GM21423 (cell line): ENCODE data around the gene SHD.

Source experiments
- ATAC-seq: cut with Tn5 transposase; IDR thresholded peaks from one replicate; pipeline ENCODE4 v1.9.1; 2021; ENCODE audit warnings: mild to moderate bottlenecking, moderate library complexity; ENCODE audit not compliant: unreplicated experiment

SHD gene

GRCh38 chr19:4295972-4296771, 17.1 kb downstream of the SHD start:
- ATAC-seq = no peak

- ATAC-seq = no peak
These were observed 19.1 kb downstream of the SHD start for GRCh38 chr19:4297901-4298809.

- no peak for ATAC-seq
These were observed 19.9 kb downstream of the SHD start for GRCh38 chr19:4298810-4299550.

- ATAC-seq = no peak
These were observed 21.5 kb downstream of the SHD start for GRCh38 chr19:4300589-4300988.

- ATAC-seq = no peak
These were observed 22.6 kb downstream of the SHD start for GRCh38 chr19:4301590-4302242.

GRCh38 chr19:4302243-4302640, 23.2 kb downstream of the SHD start, which contains the start of gene TMIGD2:
TSS of gene TMIGD2 (minus strand) at chr19:4302389. CDS start at chr19:4302385, 4 bp downstream.
- ATAC-seq = no peak

- no peak for ATAC-seq
These were observed 24.9 kb downstream of the SHD start for GRCh38 chr19:4303819-4304537.

- ATAC-seq = no peak
These were observed 25.6 kb downstream of the SHD start, which contains the start of gene FSD1 for GRCh38 chr19:4304538-4305256. TSS of gene FSD1 (plus strand) at chr19:4304598. CDS start at chr19:4304747, 149 bp downstream.

- ATAC-seq = no peak
These were observed 26.2 kb downstream of the SHD start for GRCh38 chr19:4305257-4305612.

GRCh38 chr19:4305659-4306058, 26.6 kb downstream of the SHD start:
- ATAC-seq = no peak

- ATAC-seq = no peak
These were observed 31.4 kb downstream of the SHD start for GRCh38 chr19:4310247-4311121.

- ATAC-seq = no peak
These were observed 34.9 kb downstream of the SHD start for GRCh38 chr19:4313847-4314490.

GRCh38 chr19:4316956-4317355, 37.9 kb downstream of the SHD start:
- no peak for ATAC-seq

- ATAC-seq = no peak
These were observed 39.4 kb downstream of the SHD start for GRCh38 chr19:4318460-4318859.

- no peak for ATAC-seq
These were observed 40.1 kb downstream of the SHD start for GRCh38 chr19:4319067-4319718.

GRCh38 chr19:4320419-4320818, 41.4 kb downstream of the SHD start:
- no peak for ATAC-seq

GRCh38 chr19:4322942-4323665, 44.0 kb downstream of the SHD start:
- no peak for ATAC-seq
